GM21723 (cell line): ENCODE results near the gene CHST14.
A peak's percentile ranks its signal among the peaks of the same experiment; 100 is the strongest.

Experiments
- ATAC-seq: cut with Tn5 transposase; IDR thresholded peaks from one replicate; pipeline ENCODE4 v1.9.1; 2021; ENCODE audit warnings: mild to moderate bottlenecking, moderate library complexity; ENCODE audit not compliant: unreplicated experiment

Gene CHST14

DNA sequence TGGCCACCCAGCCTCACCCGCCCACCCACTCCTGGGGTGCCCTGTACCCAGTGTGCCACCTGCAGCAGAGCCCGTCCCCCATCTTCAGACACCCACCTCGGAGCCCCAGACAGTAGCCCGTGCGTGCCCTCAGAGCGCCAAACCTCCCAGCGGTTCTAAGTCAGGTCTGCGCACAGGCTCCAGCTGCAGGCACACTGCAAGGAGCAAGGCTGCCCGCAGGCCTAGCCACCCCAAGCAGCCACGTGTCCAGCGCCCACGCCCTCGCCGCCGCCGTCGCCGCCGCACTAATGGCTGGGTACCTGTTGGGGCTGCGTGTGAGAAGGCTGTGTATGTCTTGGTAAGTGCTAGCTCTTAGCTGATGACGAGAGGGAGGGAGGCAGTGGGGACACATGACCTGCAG is 8.8 kb upstream of the CHST14 start:
- ATAC-seq: no peak

DNA sequence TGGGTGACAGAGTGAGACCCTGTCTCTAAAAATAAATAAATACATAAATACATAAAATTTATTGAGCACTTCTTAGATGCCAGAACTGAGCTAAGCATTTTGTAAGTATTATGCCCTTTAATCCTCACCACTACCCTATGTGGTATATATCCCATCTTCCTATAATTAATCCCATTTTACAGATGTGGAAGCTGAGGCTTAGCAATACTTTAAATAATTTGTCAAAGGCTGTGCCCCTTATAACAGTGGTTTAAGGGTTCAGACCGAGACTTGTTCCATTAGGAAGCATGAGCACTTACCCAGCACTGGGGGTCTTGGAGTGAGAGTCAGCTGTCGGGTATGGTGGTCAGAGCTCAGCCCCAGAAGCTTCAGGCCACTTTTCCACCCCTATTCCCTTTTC is 7.5 kb upstream of the CHST14 start:
- no peak for ATAC-seq

- ATAC-seq: no peak
Observed at GRCh38 chr15:40463886-40464545, 6.8 kb upstream of the CHST14 start.

DNA sequence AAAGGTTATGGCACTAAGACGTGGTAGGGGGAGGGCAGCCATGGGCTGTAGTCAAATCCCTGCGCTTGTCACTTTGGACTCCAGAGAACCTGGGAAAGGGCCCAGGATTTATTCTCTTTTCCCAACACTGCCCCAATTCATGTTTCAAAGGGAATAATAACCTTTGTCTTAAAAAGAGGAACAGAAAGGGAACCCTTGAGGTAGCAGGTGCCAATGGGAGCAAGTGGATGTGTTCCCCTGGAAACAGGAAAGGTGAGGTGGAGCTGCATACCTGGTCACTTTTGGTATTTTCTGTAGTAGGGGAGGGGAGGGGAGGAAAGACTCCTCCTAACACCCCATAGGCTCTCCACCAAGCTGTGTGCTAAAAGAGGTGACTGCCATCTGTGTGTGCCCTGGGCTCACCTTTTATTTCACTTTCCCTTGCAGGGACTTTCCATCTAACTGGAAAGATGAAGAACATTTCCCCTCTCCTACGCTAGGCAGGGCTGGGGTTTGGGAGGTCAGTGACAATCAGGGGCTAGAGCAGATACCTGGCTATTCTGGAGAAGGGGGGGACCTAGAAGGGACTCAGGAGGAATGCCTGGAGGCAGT is 6.1 kb upstream of the CHST14 start:
- no peak for ATAC-seq

DNA sequence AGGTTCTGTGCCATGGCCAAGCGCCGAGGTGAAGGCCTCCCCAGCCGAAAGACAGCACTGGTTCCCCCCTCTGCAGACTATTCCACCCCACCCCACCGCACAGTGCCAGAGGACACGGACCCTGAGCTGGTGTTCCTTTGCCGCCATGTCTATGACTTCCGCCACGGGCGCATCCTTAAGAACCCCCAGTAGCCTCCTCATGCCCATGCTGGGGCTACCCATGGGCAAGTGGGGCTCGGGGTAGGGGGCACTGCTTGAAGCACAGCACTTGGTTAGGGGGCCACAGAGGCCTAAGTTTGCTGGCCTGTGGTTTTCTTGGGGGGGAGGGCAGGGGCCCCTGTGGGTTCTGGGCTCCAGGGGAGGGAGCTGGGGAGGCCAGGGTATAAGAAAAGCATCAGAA is 4.8 kb upstream of the CHST14 start:
- no peak for ATAC-seq

DNA sequence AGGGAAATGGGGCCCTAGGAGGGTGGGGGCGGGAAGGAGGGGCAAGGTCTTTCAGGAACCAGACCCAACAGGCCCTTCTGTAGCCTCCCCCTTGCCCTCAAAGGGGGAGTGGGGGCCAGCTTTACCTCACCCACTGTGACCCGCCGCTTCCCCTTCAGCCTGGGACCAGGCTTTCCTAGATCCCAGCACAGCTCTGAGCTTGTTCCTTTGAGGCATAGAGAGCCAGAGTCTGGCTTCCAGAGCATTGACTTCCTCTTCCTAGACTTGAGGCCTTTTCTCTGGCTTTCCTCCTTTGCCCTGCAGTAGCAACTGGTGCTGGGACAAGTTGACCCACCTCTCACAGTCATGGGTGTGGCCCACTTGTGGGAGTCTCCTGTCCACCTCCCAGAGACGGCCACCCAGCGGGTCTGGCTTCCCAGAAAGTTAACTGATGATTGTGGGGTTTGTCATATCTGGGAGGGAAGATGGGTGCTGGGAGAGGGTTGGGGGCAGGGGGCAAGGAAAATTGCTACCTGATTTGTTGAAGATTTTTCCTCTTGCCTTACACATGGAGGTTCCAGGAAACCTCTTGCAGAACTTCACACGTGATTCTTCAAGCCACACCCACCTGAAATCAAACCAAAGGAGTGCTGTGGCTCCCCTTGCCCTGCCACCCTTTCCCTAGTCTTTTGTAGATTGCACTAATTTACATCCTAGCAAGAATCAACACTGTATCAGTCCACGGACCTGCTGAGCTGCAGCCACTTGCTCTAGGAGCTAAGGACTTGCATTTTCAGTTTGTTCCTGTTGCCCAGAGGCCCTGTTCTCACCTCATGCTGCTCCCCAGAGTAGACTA is 4.1 kb upstream of the CHST14 start:
- no peak for ATAC-seq

- ATAC-seq: no peak
Observed at GRCh38 chr15:40467261-40467615, 3.5 kb upstream of the CHST14 start.

DNA sequence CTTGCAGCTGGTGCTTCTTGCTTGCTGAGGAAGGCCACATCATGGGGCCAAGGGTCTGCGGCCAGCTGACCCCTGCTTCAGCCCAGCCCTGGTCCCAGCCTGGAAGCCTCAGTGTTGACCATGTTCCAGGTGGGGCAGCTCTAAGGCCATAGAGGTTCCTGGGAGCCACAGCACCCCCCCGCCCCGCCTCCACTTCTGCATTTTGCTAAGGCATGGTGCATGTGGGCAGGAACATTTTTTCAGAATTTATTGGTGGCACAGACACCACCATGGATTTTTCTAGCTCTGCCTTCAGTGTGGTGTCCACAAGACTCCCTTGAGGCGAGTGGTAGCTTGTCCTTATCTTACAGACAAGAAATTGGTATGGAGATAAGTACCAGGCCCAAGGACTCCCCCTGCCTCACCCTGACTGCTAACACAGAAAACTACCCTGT is 1.9 kb upstream of the CHST14 start:
- no peak for ATAC-seq

DNA sequence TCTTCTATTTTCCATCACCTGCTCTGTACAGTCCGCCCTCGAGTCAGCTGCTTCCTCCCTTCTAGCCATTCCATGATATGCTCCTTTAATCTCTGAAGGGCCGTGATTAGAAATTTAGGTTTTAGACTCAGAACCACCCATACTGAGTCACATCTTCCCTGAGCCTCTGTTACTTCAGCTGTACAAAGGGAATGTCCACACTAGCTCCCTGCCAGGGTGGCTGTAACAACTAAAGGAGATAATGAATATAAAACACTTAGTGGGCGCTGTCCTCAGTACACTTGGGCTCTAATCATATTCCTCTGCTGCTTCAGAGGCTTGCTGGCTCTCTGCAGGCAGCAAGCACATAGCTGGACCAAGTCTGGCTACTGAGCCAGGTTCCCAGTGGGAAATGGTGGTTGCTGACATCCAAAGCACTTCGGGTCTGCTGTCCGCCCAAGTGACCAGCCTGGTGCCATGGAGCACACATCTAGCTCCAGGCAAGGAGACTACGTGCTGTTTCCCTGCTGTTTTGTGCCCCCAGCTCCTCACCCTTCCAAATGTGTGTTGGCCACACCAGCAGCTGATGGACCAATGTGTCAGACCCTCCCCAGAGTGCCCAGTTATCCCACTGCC is 901 bp upstream of the CHST14 start:
- no peak for ATAC-seq

GRCh38 chr15:40471105-40471807 is 472 bp downstream of the CHST14 start:
- ATAC-seq: peak; percentile 35

- no peak for ATAC-seq
Observed at GRCh38 chr15:40471808-40472150, 995 bp downstream of the CHST14 start.

GRCh38 chr15:40472171-40472727 is 1.5 kb downstream of the CHST14 start:
- ATAC-seq: no peak

GRCh38 chr15:40474581-40474980 is 3.8 kb downstream of the CHST14 start:
- ATAC-seq: no peak

DNA sequence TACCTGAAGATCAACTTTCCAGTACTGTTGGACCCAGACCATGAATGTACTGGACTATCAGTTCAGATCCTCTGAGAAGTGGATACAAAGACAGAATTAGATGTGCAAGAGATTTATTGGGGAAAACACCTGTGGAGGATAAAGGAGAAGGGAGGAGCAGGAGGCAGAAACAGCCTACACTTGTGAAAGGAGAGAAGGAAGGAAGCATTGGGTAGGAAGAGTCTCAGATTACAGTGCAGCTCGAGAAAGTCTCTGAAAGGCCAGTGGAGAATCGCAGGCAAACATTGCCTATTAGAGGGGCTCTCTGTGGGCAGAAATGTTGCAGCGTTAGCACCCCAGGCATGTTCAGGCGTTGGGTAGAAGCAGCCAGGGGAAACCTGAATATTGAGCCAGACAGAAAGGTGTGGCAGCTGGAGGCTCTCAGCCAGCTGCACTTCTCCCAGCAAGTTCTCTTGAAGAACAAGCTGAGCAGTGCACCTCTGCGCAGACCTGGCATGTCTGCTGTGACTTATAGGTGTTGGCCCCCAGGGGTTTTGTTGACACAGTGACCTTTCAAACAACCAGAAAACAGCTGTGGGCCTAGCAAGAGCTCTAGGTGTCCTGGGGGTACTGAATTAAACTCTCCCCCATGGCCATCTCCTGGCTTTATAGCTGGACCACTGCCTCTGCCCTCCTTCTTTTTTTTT is 7.0 kb downstream of the CHST14 start:
- ATAC-seq: no peak

GRCh38 chr15:40479024-40479423 is 8.2 kb downstream of the CHST14 start:
- ATAC-seq: no peak

DNA sequence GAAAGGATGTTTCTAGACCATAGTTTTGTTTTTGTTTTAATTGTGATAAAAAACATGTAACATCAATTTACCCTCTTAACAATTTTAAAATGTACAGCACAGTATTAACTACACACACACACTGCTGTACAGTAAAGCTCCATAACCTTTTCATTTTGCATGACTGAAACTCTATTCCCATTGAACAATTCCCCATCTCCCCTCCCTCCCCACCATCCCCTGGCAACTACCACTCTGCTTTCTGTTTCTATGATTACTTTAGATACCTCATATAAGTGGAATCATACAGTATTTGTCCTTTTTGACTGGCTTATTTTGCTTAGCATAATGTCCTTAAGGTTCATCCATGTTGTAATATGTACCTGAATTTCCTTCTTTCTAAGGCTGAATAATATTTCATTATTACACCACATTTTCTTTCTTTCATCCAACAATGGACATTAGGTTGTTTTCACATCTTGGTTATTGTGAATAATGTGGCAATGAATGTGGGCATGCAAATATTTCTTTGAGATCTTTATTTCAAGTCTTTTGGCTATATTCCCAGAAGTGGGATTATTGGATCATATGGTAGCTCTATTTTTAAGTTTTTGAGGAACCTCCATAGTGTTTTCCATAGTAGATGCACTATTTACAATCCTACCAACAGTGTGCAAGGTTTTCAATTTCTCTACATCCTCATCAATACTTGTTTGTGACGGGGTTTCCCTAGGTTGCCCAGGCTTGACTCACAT is 10.7 kb downstream of the CHST14 start:
- no peak for ATAC-seq

DNA sequence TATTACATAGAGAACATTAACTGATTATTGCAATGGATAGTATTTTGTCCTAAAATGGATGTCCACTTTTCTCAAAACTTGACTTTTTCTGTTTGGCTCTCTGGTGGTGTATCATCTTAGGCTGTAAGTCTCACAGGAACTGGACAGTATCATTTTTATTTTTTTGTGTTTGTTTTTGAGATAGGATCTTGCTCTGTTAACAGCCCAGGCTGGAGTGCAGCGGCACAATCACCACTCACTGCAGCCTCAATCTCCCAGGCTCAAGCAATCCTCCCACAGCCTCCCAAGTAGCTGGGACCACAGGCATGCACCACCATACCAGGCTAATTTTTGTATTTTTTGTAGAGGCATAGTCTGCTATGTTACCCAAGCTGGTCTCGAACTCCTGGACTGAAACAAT is 13.1 kb downstream of the CHST14 start:
- ATAC-seq: no peak

GRCh38 chr15:40486066-40486770 is 15.4 kb downstream of the CHST14 start:
- ATAC-seq: no peak
